ENCODE measurements around the gene UROC1. TPM values are rescaled to one million over a fixed set of nuclear protein-coding genes. Genes with fewer than 3 reads are reported as not detected.

Gene UROC1
- total and polyA plus RNA-seq, 3 donors from 2014 or later: 0.25 to 1.0 (median 0.34) TPM

- intact Hi-C loops (cut with DNase I; ENCODE audit: low total_unique reads): no loop called here
- no peak for DNase-seq
- Histone ChIP-seq H3K27me3 (no peaks in the 10 kb centered on the region), H3K4me3 (no peak overlapping the region), H3K9me3 (no peaks in the 10 kb centered on the region), H3K36me3 (ENCODE audit: low read depth, missing control alignments) (no peaks in the 10 kb centered on the region), H3K4me1 (no peaks in the 10 kb centered on the region), H3K27ac (no peak overlapping the region)
- no peak for TF ChIP-seq POLR2A (IDR thresholded peaks at IDR 0.05)
- TF ChIP-seq, protein P1, sequence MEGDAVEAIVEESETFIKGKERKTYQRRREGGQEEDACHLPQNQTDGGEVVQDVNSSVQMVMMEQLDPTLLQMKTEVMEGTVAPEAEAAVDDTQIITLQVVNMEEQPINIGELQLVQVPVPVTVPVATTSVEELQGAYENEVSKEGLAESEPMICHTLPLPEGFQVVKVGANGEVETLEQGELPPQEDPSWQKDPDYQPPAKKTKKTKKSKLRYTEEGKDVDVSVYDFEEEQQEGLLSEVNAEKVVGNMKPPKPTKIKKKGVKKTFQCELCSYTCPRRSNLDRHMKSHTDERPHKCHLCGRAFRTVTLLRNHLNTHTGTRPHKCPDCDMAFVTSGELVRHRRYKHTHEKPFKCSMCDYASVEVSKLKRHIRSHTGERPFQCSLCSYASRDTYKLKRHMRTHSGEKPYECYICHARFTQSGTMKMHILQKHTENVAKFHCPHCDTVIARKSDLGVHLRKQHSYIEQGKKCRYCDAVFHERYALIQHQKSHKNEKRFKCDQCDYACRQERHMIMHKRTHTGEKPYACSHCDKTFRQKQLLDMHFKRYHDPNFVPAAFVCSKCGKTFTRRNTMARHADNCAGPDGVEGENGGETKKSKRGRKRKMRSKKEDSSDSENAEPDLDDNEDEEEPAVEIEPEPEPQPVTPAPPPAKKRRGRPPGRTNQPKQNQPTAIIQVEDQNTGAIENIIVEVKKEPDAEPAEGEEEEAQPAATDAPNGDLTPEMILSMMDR (IDR thresholded peaks at IDR 0.05): no peak
- 90 to 91% methylated on average over 4 to 7 of the region's 7 CpGs for WGBS, 2 donors
Measured at GRCh38 chr3:126500016-126500415, 17.6 kb downstream of the UROC1 start.

GRCh38 chr3:126499401-126499800 lies 18.2 kb downstream of the UROC1 start:
- intact Hi-C loops (cut with DNase I; ENCODE audit: low total_unique reads): no loop called here
- Histone ChIP-seq H3K4me1 (no peaks in the 10 kb centered on the region), H3K27ac (no peak overlapping the region), H3K27me3 (no peaks in the 10 kb centered on the region), H3K4me3 (no peak overlapping the region), H3K36me3 (ENCODE audit: low read depth, missing control alignments) (no peaks in the 10 kb centered on the region), H3K9me3 (no peaks in the 10 kb centered on the region)
- no peak for TF ChIP-seq POLR2A (IDR thresholded peaks at IDR 0.05)
- TF ChIP-seq, protein P1 (IDR thresholded peaks at IDR 0.05): no peak
- WGBS, 2 donors: 93% methylated on average over 9 of the region's 9 CpGs; no CpG with 5 or more reads in 1 of the 2 donors
- DNase-seq: no peak

DNA sequence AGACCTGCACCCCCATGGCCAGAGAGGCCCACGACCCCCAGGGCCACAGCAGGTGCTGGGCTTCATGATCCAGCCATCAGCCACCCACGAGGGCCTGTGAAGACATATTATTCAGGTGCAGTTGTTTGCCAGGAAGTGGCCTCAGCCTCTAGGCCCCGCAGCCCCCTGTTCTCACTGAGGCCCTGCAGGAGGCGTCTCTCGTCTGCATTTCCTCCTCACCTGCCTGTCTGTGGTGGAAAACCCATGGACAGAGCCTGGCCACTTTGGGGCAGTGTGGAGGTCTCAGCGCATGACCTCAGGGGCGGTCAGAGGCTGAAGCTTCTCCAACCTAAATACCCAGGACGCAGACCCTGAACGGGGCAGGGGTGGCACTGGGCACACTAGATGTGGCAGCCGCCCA lies 18.6 kb downstream of the UROC1 start:
- intact Hi-C loops (cut with DNase I; ENCODE audit: low total_unique reads): no loop called here
- 83 to 91% methylated on average over 6 to 10 of the region's 10 CpGs for WGBS, 2 donors
- no peak for DNase-seq
- no peak overlapping the region for H3K4me3 ChIP-seq
- no peaks in the 10 kb centered on the region for H3K27me3 ChIP-seq
- no peak for TF ChIP-seq POLR2A (IDR thresholded peaks at IDR 0.05)
- TF ChIP-seq, protein P1 (IDR thresholded peaks at IDR 0.05): no peak
- no peaks in the 10 kb centered on the region for H3K9me3 ChIP-seq
- H3K27ac ChIP-seq: no peak overlapping the region
- H3K36me3 ChIP-seq (ENCODE audit: low read depth, missing control alignments): no peaks in the 10 kb centered on the region
- no peaks in the 10 kb centered on the region for H3K4me1 ChIP-seq

GRCh38 chr3:126498461-126498860 lies 19.1 kb downstream of the UROC1 start:
- WGBS, 2 donors: 78 to 90% methylated on average over 3 to 4 of the region's 4 CpGs
- DNase-seq: no peak
- Histone ChIP-seq H3K4me1 (no peaks in the 10 kb centered on the region), H3K27ac (no peak overlapping the region), H3K36me3 (ENCODE audit: low read depth, missing control alignments) (no peaks in the 10 kb centered on the region), H3K4me3 (no peak overlapping the region), H3K27me3 (no peaks in the 10 kb centered on the region), H3K9me3 (no peaks in the 10 kb centered on the region)
- intact Hi-C loops (cut with DNase I; ENCODE audit: low total_unique reads): no loop called here
- no peak for TF ChIP-seq POLR2A (IDR thresholded peaks at IDR 0.05)
- TF ChIP-seq, protein P1 (IDR thresholded peaks at IDR 0.05): no peak

DNA sequence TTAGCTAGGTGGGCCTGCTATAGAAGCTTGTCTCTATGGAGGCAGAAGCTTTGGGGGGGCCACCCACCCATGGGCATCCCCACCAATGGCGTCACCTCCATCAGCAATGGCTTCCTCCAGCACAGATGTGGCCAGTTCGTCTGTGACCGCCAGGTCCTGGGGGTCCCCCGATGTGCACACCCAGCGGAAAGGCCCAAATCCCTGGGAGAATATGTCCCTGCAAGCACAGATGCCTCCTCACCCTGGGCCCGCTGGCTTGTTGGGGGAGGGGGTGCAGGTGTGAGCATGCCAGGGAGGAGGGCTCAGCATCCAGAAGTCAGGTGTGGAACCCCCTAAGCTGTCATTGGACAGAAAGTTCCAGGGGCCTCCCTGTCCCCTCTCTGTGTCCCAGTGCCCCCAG lies 19.6 kb downstream of the UROC1 start:
- H3K36me3 ChIP-seq (ENCODE audit: low read depth, missing control alignments): no peaks in the 10 kb centered on the region
- intact Hi-C loops (cut with DNase I; ENCODE audit: low total_unique reads): no loop called here
- DNase-seq: no peak
- H3K4me3 ChIP-seq: no peak overlapping the region
- H3K27ac ChIP-seq: no peak overlapping the region
- 93 to 98% methylated on average over 2 to 6 of the region's 6 CpGs for WGBS, 2 donors
- H3K27me3 ChIP-seq: no peaks in the 10 kb centered on the region
- no peaks in the 10 kb centered on the region for H3K4me1 ChIP-seq
- no peaks in the 10 kb centered on the region for H3K9me3 ChIP-seq
- TF ChIP-seq, protein P1 (IDR thresholded peaks at IDR 0.05): no peak
- TF ChIP-seq POLR2A (IDR thresholded peaks at IDR 0.05): no peak

Data from testis (tissue), 3 donors.